ENCODE data around the gene DLD.

DNA sequence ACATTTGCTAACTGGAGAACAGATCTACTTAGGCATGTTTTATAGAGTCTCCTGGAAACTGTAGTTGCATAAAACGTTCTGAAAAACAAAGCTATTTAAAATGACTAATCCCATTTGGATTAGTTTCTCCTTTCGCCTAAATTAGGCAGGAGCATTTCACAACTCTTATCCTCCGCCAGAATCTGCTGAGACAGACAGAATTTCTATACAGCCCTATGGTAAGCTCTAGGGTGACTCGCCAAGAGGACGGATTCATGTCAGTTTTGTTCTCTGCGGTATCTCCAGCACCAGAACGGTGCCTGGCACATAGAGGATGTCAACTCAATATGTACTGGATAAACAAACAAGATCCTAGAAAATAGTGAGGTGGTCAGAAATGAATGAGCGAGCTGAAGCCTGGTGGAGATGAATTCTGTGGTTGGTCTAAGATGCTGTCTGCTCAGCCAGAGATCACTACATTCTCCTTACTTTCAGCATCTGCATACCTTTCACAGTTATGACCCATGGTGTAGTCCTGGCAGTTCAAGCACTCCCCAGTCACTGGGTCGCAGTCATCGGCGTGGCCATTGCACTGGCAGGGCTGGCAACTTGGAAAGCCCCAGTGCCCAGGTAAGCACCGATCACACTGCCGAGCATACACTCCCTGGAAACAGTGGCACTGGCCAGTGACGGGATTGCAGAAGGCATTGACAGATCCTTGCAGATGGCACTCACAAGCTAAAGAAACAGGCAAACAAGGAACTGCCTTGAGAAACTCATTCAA lies 68.0 kb downstream of the DLD start:
- TF ChIP-seq POLR2A (IDR thresholded peaks at IDR 0.05; ENCODE audit: low read length) = no peak
- TF ChIP-seq GATA1 (IDR thresholded peaks at IDR 0.05; ENCODE audit: low read depth, low read length) = no peak

All from erythroblast (primary cell).